ENCODE results near the gene GSE1. TPM values are rescaled to one million over a fixed set of nuclear protein-coding genes. Genes with fewer than 3 reads are reported as not detected.

Gene GSE1
- total RNA-seq, 4 donors from 2014 or later, result 46.7 to 144 (median 96.9) TPM

- TF ChIP-seq EP300 (IDR thresholded peaks at IDR 0.05) (no peak), POLR2A (IDR thresholded peaks at IDR 0.05) (no peak), CTCF (IDR thresholded peaks at IDR 0.05) (no peak), POLR2AphosphoS5 (IDR thresholded peaks at IDR 0.05) (no peak)
- no peaks in the 10 kb centered on the region for H3K9me3 ChIP-seq
- H3K27ac ChIP-seq, result no peak overlapping the region
- peaks cover 61% of the 10 kb centered on the region for H3K4me1 ChIP-seq
- H3K4me3 ChIP-seq, result no peak overlapping the region
- WGBS, result 68% methylated on average over 7 of the region's 8 CpGs
- H3K27me3 ChIP-seq, result no peaks in the 10 kb centered on the region
- peaks cover 7% of the 10 kb centered on the region for H3K36me3 ChIP-seq
- no peak for DNase-seq (ENCODE audit: low spot score in 2 of 2)
Measured at GRCh38 chr16:85643631-85644030, 30.5 kb downstream of the GSE1 start.

GRCh38 chr16:85644093-85644712, 31.1 kb downstream of the GSE1 start:
- WGBS, result 95% methylated on average over 21 of the region's 21 CpGs
- no peak for DNase-seq (ENCODE audit: low spot score in 2 of 2)
- Histone ChIP-seq H3K27me3 (no peaks in the 10 kb centered on the region), H3K4me1 (peaks cover 55% of the 10 kb centered on the region), H3K27ac (no peak overlapping the region), H3K9me3 (no peaks in the 10 kb centered on the region), H3K36me3 (peaks cover 13% of the 10 kb centered on the region), H3K4me3 (no peak overlapping the region)
- TF ChIP-seq POLR2A (IDR thresholded peaks at IDR 0.05) (no peak), EP300 (IDR thresholded peaks at IDR 0.05) (no peak), POLR2AphosphoS5 (IDR thresholded peaks at IDR 0.05) (no peak), CTCF (IDR thresholded peaks at IDR 0.05) (no peak)

- H3K4me3 ChIP-seq, result no peak overlapping the region
- H3K27ac ChIP-seq, result no peak overlapping the region
- peaks cover 21% of the 10 kb centered on the region for H3K36me3 ChIP-seq
- no peak for TF ChIP-seq CTCF (IDR thresholded peaks at IDR 0.05)
- no peak for TF ChIP-seq POLR2A (IDR thresholded peaks at IDR 0.05)
- no peak for TF ChIP-seq EP300 (IDR thresholded peaks at IDR 0.05)
- TF ChIP-seq POLR2AphosphoS5 (IDR thresholded peaks at IDR 0.05), result no peak
- no peaks in the 10 kb centered on the region for H3K27me3 ChIP-seq
- H3K9me3 ChIP-seq, result no peaks in the 10 kb centered on the region
- 49% methylated on average over 17 of the region's 19 CpGs for WGBS
- H3K4me1 ChIP-seq, result peaks cover 48% of the 10 kb centered on the region
- no peak for DNase-seq (ENCODE audit: low spot score in 2 of 2)
Measured at GRCh38 chr16:85645021-85645589, 32.0 kb downstream of the GSE1 start.

- peaks cover 46% of the 10 kb centered on the region for H3K4me1 ChIP-seq
- H3K4me3 ChIP-seq, result no peak overlapping the region
- no peaks in the 10 kb centered on the region for H3K27me3 ChIP-seq
- H3K36me3 ChIP-seq, result peaks cover 23% of the 10 kb centered on the region
- DNase-seq (ENCODE audit: low spot score in 2 of 2), result no peak
- TF ChIP-seq POLR2A (IDR thresholded peaks at IDR 0.05), result no peak
- TF ChIP-seq EP300 (IDR thresholded peaks at IDR 0.05), result no peak
- TF ChIP-seq CTCF (IDR thresholded peaks at IDR 0.05), result no peak
- no peak for TF ChIP-seq POLR2AphosphoS5 (IDR thresholded peaks at IDR 0.05)
- WGBS, result 90% methylated on average over 5 of the region's 17 CpGs
- no peaks in the 10 kb centered on the region for H3K9me3 ChIP-seq
- H3K27ac ChIP-seq, result no peak overlapping the region
Measured at GRCh38 chr16:85646358-85646907, 33.3 kb downstream of the GSE1 start.

- WGBS, result 96% methylated on average over 12 of the region's 15 CpGs
- H3K27me3 ChIP-seq, result no peaks in the 10 kb centered on the region
- no peak overlapping the region for H3K4me3 ChIP-seq
- H3K36me3 ChIP-seq, result peaks cover 23% of the 10 kb centered on the region
- TF ChIP-seq CTCF (IDR thresholded peaks at IDR 0.05) (no peak), EP300 (IDR thresholded peaks at IDR 0.05) (no peak), POLR2A (IDR thresholded peaks at IDR 0.05) (no peak), POLR2AphosphoS5 (IDR thresholded peaks at IDR 0.05) (no peak)
- DNase-seq (ENCODE audit: low spot score in 2 of 2), result no peak
- H3K9me3 ChIP-seq, result no peaks in the 10 kb centered on the region
- H3K27ac ChIP-seq, result no peak overlapping the region
- H3K4me1 ChIP-seq, result peaks cover 46% of the 10 kb centered on the region
Measured at GRCh38 chr16:85646976-85647375, 33.9 kb downstream of the GSE1 start.
